GM10248 (cell line): ENCODE data around the gene CRADD.

Source experiments
- CTCF ChIA-PET: fragments of 300-600 bp; sonication (Branson Sonifier 250); formaldehyde crosslinking; extraction: SDS; loops from one replicate; lab custom pipeline; 2021; ENCODE audit warnings: antibody characterized with exemption; lab: Yijun Ruan, JAX
- POLR2A ChIA-PET: fragments of 350-650 bp; sonication (Branson Sonifier 250); formaldehyde crosslinking; extraction: SDS; loops from one replicate; lab custom pipeline; 2020; ENCODE audit warnings: antibody characterized with exemption; lab: Yijun Ruan, JAX
- DNase-seq: peaks from one replicate; pipeline ENCODE4 v3.0.0; 2012; ENCODE audit errors: extremely low spot score
- CTCF ChIP-seq: IDR thresholded peaks from 2 replicates; pipeline ENCODE4 v1.5.1; 2012; ENCODE audit warnings: mild to moderate bottlenecking, low read depth; ENCODE audit errors: extremely low read depth, missing control alignments, control extremely low read depth

Gene CRADD

GRCh38 chr12:93855261-93855660, 178.1 kb downstream of the CRADD start:
- ChIA-PET CTCF (interaction anchor here (1.6 kb wide), 1 partner anchor 11 kb away, joined by 4 read pairs; no protein-coding TSS in a partner anchor), POLR2A (no interaction called here)
- TF ChIP-seq CTCF = no peak
- no peak for DNase-seq

GRCh38 chr12:93856611-93857010, 179.4 kb downstream of the CRADD start:
- POLR2A ChIA-PET = no interaction called here
- CTCF ChIA-PET = no interaction called here

GRCh38 chr12:93857279-93857938, 180.2 kb downstream of the CRADD start:
- no peak for TF ChIP-seq CTCF
- ChIA-PET CTCF (no interaction called here), POLR2A (no interaction called here)
- DNase-seq = no peak

More at GRCh38 chr12:93856611-93857010, 179.4 kb downstream of the CRADD start:
- TF ChIP-seq CTCF = no peak
- no peak for DNase-seq

GRCh38 chr12:93857991-93858447, 180.8 kb downstream of the CRADD start:
- DNase-seq = no peak
- CTCF ChIA-PET = no interaction called here
- TF ChIP-seq CTCF = no peak
- POLR2A ChIA-PET = no interaction called here

- DNase-seq = no peak
- POLR2A ChIA-PET = no interaction called here
- no peak for TF ChIP-seq CTCF
- CTCF ChIA-PET = interaction anchor here (1.0 to 1.3 kb wide), 4 partner anchors 10 to 171 kb away, joined by 3 read pairs; no protein-coding TSS in a partner anchor
Measured at GRCh38 chr12:93860668-93861373, 183.6 kb downstream of the CRADD start.

- CTCF ChIA-PET = no interaction called here
- TF ChIP-seq CTCF = no peak
- POLR2A ChIA-PET = no interaction called here
- DNase-seq = no peak
Measured at GRCh38 chr12:93862424-93862823, 185.2 kb downstream of the CRADD start.
